Neural cell (in vitro differentiated cells): ENCODE measurements around the gene SVOP. TPM values are rescaled to one million over a fixed set of nuclear protein-coding genes. Genes with fewer than 3 reads are reported as not detected.

Experiments used
- H2AFZ ChIP-seq: fragments of 200-600, 300-800 bp; sonication (generic), shearing (Covaris generic); 2 replicates; pipeline ENCODE4 v1.6.0; 2014; ENCODE audit warnings: low read depth, mild to moderate bottlenecking, antibody characterized with exemption, low read length, moderate library complexity
- H3F3A ChIP-seq: fragments of 200-600 bp; shearing (Covaris generic); 2 replicates; pipeline ENCODE4 v1.6.1; 2016; ENCODE audit warnings: mild to moderate bottlenecking, moderate library complexity, mixed read lengths, antibody characterized with exemption, low read length; ENCODE audit not compliant: insufficient read depth, poor library complexity, severe bottlenecking
- H3K27ac ChIP-seq: fragments of 200-600, 300-800 bp; sonication (generic), shearing (Covaris generic); 2 replicates; pipeline ENCODE4 v1.5.1; 2014; ENCODE audit warnings: mild to moderate bottlenecking, low read length, moderate library complexity
- H3K27me3 ChIP-seq: fragments of 300-800, 200-600 bp; sonication (generic), shearing (Covaris generic); 2 replicates; pipeline ENCODE4 v1.6.0; 2014; ENCODE audit warnings: mild to moderate bottlenecking, low read depth, low read length, moderate library complexity; ENCODE audit not compliant: insufficient read depth
- H3K36me3 ChIP-seq: fragments of 300-800, 200-600 bp; sonication (generic), shearing (Covaris generic); 2 replicates; pipeline ENCODE4 v1.5.1; 2014; ENCODE audit warnings: mild to moderate bottlenecking, antibody characterized with exemption, low read length, moderate library complexity; ENCODE audit not compliant: insufficient read depth
- H3K4me2 ChIP-seq: fragments of 300-800, 200-600 bp; sonication (generic), shearing (Covaris generic); 2 replicates; pipeline ENCODE4 v1.6.0; 2014; ENCODE audit warnings: mild to moderate bottlenecking, low read length
- H3K4me3 ChIP-seq: fragments of 300-800, 200-600 bp; sonication (generic), shearing (Covaris generic); 2 replicates; pipeline ENCODE4 v1.5.1; 2014; ENCODE audit warnings: mild to moderate bottlenecking, low read length, moderate library complexity
- H3K79me2 ChIP-seq: fragments of 200-600 bp; shearing (Covaris generic); replicated peaks from 2 replicates; pipeline ENCODE4 v1.6.0; 2014; ENCODE audit warnings: mild to moderate bottlenecking, low read length, moderate library complexity; ENCODE audit not compliant: insufficient read depth
- H3K9ac ChIP-seq: fragments of 300-800, 200-600 bp; sonication (generic), shearing (Covaris generic); 2 replicates; pipeline ENCODE4 v1.6.1; 2016; ENCODE audit warnings: mild to moderate bottlenecking, low read length, mixed read lengths
- H3K9me2 ChIP-seq: fragments of 200-600 bp; shearing (Covaris generic); 2 replicates; pipeline ENCODE4 v1.6.1; 2016; ENCODE audit warnings: mild to moderate bottlenecking, low read length, mixed read lengths; ENCODE audit not compliant: insufficient read depth
- H3K9me3 ChIP-seq: fragments of 200-600, 300-800 bp; sonication (generic), shearing (Covaris generic); 2 replicates; pipeline ENCODE4 v1.6.1; 2016; ENCODE audit warnings: mild to moderate bottlenecking, mixed run types, low read length, moderate library complexity, mixed read lengths
- H4K20me1 ChIP-seq: fragments of 200-600 bp; shearing (Covaris generic); 2 replicates; pipeline ENCODE4 v1.6.1; 2016; ENCODE audit warnings: mild to moderate bottlenecking, mixed run types; ENCODE audit not compliant: insufficient read depth
- EP300 ChIP-seq: fragments of 450-650 bp; conservative IDR thresholded peaks from 2 replicates; pipeline ENCODE4 v1.6.1; 2014; ENCODE audit warnings: antibody characterized with exemption, mild to moderate bottlenecking, moderate library complexity; ENCODE audit not compliant: poor library complexity, severe bottlenecking
- EZH2 ChIP-seq: fragments of 200-600, 300-800 bp; shearing (Covaris generic), sonication (generic); IDR thresholded peaks from 2 replicates; pipeline ENCODE4 v1.6.1; 2014; ENCODE audit warnings: antibody characterized with exemption, low read length, borderline replicate concordance, mild to moderate bottlenecking; ENCODE audit not compliant: insufficient read depth, poor library complexity, severe bottlenecking
- MXI1 ChIP-seq: fragments of 450-650 bp; conservative IDR thresholded peaks from 2 replicates; pipeline ENCODE4 v1.6.1; 2014; ENCODE audit warnings: antibody characterized with exemption, mild to moderate bottlenecking; ENCODE audit not compliant: poor library complexity, severe bottlenecking
- POLR2AphosphoS5 ChIP-seq: IDR thresholded peaks from 2 replicates; pipeline ENCODE4 v1.6.1; 2012
- RAD21 ChIP-seq: fragments of 450-650 bp; conservative IDR thresholded peaks from 2 replicates; pipeline ENCODE4 v1.6.1; 2014; ENCODE audit warnings: antibody characterized with exemption, mild to moderate bottlenecking, moderate library complexity
- SMC3 ChIP-seq: fragments of 450-650 bp; conservative IDR thresholded peaks from 2 replicates; pipeline ENCODE4 v1.6.1; 2014; ENCODE audit warnings: antibody characterized with exemption, mild to moderate bottlenecking, moderate library complexity; ENCODE audit not compliant: poor library complexity
- TAF1 ChIP-seq: IDR thresholded peaks from 2 replicates; pipeline ENCODE4 v1.6.1; 2012; ENCODE audit warnings: low read depth
- polyA plus RNA-seq: library from polyadenylated mRNA; depleted of rRNA; stranded (reverse); fragments of >200 nt; gene quantifications from 2 replicates; pipeline ENCODE4 v1.2.3, GENCODE V29; 2014
- TF ChIP-seq, protein P1 (sequence below): IDR thresholded peaks from 2 replicates; pipeline ENCODE4 v1.6.1; 2012; ENCODE audit warnings: borderline replicate concordance
- TF ChIP-seq, protein P2 (sequence below): fragments of 450-650 bp; IDR thresholded peaks from 2 replicates; pipeline ENCODE4 v1.5.1; 2014; ENCODE audit warnings: antibody characterized with exemption, mild to moderate bottlenecking, moderate library complexity; ENCODE audit not compliant: poor library complexity, severe bottlenecking

SVOP gene
- polyA plus RNA-seq, 1 donor from 2014 or later: 41.3 TPM

GRCh38 chr12:108989376-108989775 lies 31.5 kb downstream of the SVOP start:
- Histone ChIP-seq H3K9me3 (no peaks in the 10 kb centered on the region), H4K20me1 (no peaks in the 10 kb centered on the region), H3K4me2 (no peak overlapping the region), H2AFZ (no peak overlapping the region), H3K4me3 (no peak overlapping the region), H3K27ac (no peak overlapping the region), H3F3A (no peaks in the 10 kb centered on the region), H3K9ac (no peak overlapping the region), H3K36me3 (no peaks in the 10 kb centered on the region), H3K27me3 (no peaks in the 10 kb centered on the region), H3K79me2 (no peaks in the 10 kb centered on the region), H3K9me2 (no peaks in the 10 kb centered on the region)
- TF ChIP-seq, protein P1, sequence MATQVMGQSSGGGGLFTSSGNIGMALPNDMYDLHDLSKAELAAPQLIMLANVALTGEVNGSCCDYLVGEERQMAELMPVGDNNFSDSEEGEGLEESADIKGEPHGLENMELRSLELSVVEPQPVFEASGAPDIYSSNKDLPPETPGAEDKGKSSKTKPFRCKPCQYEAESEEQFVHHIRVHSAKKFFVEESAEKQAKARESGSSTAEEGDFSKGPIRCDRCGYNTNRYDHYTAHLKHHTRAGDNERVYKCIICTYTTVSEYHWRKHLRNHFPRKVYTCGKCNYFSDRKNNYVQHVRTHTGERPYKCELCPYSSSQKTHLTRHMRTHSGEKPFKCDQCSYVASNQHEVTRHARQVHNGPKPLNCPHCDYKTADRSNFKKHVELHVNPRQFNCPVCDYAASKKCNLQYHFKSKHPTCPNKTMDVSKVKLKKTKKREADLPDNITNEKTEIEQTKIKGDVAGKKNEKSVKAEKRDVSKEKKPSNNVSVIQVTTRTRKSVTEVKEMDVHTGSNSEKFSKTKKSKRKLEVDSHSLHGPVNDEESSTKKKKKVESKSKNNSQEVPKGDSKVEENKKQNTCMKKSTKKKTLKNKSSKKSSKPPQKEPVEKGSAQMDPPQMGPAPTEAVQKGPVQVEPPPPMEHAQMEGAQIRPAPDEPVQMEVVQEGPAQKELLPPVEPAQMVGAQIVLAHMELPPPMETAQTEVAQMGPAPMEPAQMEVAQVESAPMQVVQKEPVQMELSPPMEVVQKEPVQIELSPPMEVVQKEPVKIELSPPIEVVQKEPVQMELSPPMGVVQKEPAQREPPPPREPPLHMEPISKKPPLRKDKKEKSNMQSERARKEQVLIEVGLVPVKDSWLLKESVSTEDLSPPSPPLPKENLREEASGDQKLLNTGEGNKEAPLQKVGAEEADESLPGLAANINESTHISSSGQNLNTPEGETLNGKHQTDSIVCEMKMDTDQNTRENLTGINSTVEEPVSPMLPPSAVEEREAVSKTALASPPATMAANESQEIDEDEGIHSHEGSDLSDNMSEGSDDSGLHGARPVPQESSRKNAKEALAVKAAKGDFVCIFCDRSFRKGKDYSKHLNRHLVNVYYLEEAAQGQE: no peak
- TF ChIP-seq POLR2AphosphoS5: no peak
- no peak for TF ChIP-seq RAD21
- TF ChIP-seq EZH2: no peak
- TF ChIP-seq TAF1: no peak
- TF ChIP-seq SMC3: no peak
- TF ChIP-seq, protein P2, sequence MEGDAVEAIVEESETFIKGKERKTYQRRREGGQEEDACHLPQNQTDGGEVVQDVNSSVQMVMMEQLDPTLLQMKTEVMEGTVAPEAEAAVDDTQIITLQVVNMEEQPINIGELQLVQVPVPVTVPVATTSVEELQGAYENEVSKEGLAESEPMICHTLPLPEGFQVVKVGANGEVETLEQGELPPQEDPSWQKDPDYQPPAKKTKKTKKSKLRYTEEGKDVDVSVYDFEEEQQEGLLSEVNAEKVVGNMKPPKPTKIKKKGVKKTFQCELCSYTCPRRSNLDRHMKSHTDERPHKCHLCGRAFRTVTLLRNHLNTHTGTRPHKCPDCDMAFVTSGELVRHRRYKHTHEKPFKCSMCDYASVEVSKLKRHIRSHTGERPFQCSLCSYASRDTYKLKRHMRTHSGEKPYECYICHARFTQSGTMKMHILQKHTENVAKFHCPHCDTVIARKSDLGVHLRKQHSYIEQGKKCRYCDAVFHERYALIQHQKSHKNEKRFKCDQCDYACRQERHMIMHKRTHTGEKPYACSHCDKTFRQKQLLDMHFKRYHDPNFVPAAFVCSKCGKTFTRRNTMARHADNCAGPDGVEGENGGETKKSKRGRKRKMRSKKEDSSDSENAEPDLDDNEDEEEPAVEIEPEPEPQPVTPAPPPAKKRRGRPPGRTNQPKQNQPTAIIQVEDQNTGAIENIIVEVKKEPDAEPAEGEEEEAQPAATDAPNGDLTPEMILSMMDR: no peak
- no peak for TF ChIP-seq MXI1
- no peak for TF ChIP-seq EP300

DNA sequence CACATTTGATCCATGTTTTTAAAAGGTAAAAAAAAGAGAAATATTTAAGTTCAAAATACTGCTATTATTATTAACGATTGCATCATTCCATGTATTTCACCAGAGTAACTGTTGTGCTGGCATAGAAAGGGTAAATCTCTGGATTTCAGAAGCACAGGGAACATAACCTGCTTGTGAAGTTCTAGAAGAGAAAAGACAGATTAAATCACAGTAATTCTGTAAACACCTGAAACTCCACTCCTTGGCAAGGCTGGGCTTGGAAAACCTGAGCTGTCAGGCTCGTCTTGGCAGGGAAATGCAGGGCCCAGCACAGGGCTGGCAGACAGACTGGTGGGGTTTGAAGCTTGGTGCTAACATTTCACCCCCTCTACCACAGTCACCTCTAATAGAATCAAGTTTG lies 35.1 kb downstream of the SVOP start:
- Histone ChIP-seq H3K9me3 (no peaks in the 10 kb centered on the region), H3K4me3 (no peak overlapping the region), H3F3A (no peaks in the 10 kb centered on the region), H3K9ac (no peak overlapping the region), H4K20me1 (no peaks in the 10 kb centered on the region), H3K79me2 (no peaks in the 10 kb centered on the region), H2AFZ (no peak overlapping the region), H3K9me2 (no peaks in the 10 kb centered on the region), H3K27me3 (no peaks in the 10 kb centered on the region), H3K4me2 (no peak overlapping the region), H3K27ac (no peak overlapping the region), H3K36me3 (peaks cover 9% of the 10 kb centered on the region)
- no peak for TF ChIP-seq EP300
- TF ChIP-seq, protein P2: no peak
- no peak for TF ChIP-seq MXI1
- TF ChIP-seq, protein P1: no peak
- no peak for TF ChIP-seq POLR2AphosphoS5
- TF ChIP-seq RAD21: no peak
- TF ChIP-seq TAF1: no peak
- TF ChIP-seq SMC3: no peak
- no peak for TF ChIP-seq EZH2
